ENCODE data around the gene TMEM38A.

GRCh38 chr19:16673231-16673630 is 12.3 kb downstream of the TMEM38A start:
- no peak for TF ChIP-seq POLR2AphosphoS5 (IDR thresholded peaks at IDR 0.05; ENCODE audit: low read depth, low read length)
- TF ChIP-seq REST (IDR thresholded peaks at IDR 0.05; ENCODE audit: insufficient read depth in 1 of 2, low read depth in 2 of 2, low read length in 2 of 2) = no peak
- no peak for TF ChIP-seq SIN3A (IDR thresholded peaks at IDR 0.05; ENCODE audit: borderline replicate concordance, insufficient read depth, low read length)
- TF ChIP-seq TAF1 (IDR thresholded peaks at IDR 0.05; ENCODE audit: borderline replicate concordance, insufficient read depth, low read length) = no peak
- no peak for TF ChIP-seq FOXP2 (optimal IDR thresholded peaks at IDR 0.05; ENCODE audit: borderline replicate concordance, extremely low read depth, extremely low read length, insufficient read depth)

Measured in PFSK-1 (cell line).